ENCODE results near the gene MTMR1.

Gene MTMR1

DNA sequence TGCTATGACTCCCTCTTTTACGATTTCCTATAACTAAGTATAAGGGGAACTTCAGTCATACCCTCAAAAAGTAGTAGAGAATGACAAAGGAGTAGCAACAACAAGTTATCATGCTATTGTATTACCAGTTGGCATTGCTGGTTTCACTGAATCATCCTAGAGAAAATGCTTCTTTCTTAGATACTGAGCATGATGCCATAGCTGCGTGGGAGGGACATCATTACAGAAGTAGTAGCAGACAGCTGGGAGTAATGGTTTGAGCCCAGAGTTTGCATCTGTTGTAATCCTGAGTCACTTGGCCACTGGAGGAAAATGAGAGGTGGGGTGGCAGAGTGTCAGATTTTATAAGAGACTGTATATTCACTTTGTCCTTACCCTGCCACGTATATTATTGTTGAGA lies 38.6 kb downstream of the MTMR1 start:
- no peak for DNase-seq (ENCODE audit: insufficient read length, low spot score)
- TF ChIP-seq CTCF (IDR thresholded peaks at IDR 0.05; ENCODE audit: insufficient read depth, missing control alignments), result no peak
- no peak for FAIRE-seq

- TF ChIP-seq CTCF (IDR thresholded peaks at IDR 0.05; ENCODE audit: insufficient read depth, missing control alignments), result no peak
- no peak for DNase-seq (ENCODE audit: insufficient read length, low spot score)
- FAIRE-seq, result no peak
Observed at GRCh38 chrX:150736475-150736874, 43.3 kb downstream of the MTMR1 start.

- TF ChIP-seq CTCF (IDR thresholded peaks at IDR 0.05; ENCODE audit: insufficient read depth, missing control alignments), result no peak
- FAIRE-seq (no peak), DNase-seq (ENCODE audit: insufficient read length, low spot score) (no peak)
Observed at GRCh38 chrX:150752124-150752523, 58.9 kb downstream of the MTMR1 start.

DNA sequence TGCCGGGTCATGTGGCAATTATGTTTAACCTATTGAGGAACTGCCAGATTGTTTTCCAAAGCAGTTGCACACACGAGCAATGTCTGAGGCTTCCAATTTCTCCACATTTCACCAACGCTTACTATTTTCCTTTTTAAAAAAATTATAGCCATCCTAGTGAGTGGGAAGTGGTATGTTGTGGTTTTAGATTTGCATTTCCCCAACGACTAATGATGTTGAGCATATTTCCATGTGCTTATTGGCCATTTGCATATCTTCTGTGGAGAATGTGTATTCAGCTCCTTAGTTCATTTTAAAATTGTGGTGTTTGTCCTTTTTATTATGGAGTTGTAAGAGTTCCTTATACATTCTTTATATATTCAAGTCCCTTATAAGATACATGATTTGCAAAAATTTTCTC lies 60.2 kb downstream of the MTMR1 start:
- no peak for TF ChIP-seq CTCF (IDR thresholded peaks at IDR 0.05; ENCODE audit: insufficient read depth, missing control alignments)
- DNase-seq (ENCODE audit: insufficient read length, low spot score) (no peak), FAIRE-seq (no peak)

- DNase-seq (ENCODE audit: insufficient read length, low spot score) (no peak), FAIRE-seq (peak; percentile 77)
- no peak for TF ChIP-seq CTCF (IDR thresholded peaks at IDR 0.05; ENCODE audit: insufficient read depth, missing control alignments)
Observed at GRCh38 chrX:150753968-150754367, 60.8 kb downstream of the MTMR1 start.

DNA sequence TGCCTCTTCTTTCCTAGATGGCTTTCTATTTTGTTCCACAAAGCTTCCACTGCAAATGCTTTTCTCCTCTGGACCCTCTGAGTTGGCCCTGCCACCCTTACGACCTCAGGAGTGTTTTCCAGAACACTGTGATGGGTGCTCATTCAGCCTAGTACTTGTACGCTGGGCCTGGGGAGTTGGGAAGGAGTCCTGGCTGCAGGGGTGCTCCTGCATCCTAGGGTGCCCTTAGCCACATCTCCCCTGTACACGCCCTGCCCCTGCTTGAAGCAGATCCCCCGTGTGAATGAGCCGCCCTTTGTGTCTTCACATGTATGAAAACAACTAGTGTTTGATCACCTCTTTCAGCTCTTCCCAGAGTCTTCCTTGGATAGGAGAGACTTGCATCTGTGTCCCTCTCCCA lies 64.2 kb downstream of the MTMR1 start:
- no peak for FAIRE-seq
- DNase-seq (ENCODE audit: insufficient read length, low spot score), result no peak

More for the DNA sequence above, 64.2 kb downstream of the MTMR1 start:
- no peak for TF ChIP-seq CTCF (IDR thresholded peaks at IDR 0.05; ENCODE audit: insufficient read depth, missing control alignments)

All from D721Med (cell line).